ENCODE measurements around the gene ATP13A2.

Gene ATP13A2

DNA sequence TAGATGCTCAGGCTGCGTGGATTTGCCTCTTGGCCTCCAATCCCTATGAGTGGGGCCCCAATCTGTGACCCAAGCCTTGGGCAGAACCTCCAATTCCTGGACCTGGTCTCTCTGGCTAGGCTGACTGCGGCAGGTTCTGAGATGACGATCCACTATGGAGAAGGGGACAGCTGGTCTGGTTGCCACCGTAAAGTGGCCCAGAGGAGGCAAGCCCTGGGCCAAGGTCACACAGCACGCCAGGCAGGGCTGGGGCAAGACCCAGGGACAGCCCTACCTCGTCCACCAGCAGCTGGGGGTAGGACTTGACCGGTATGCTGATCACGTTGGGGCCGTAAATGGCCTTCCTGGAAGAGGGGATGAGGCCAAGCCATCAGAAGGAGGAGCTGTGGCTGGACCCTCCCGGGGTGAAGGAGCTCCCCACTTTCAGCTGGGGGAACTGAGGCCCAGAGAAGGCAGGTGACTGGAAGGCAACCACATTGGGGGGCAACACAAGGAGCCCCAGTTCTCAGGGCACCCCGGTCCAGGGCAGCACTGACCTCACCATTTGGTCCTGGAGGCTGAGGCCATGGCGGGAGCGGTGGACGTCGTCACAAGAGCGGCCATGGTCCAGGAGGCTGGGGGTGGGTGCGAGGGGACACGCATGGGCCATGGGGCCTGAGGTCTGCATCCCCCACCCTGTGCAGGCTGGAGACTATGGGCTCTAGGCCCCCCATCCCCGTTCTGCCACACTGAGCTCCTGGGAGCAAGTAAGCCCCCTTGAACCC, 9.8 kb downstream of the ATP13A2 start:
- DNase-seq (ENCODE audit: low read depth), result no peak

DNA sequence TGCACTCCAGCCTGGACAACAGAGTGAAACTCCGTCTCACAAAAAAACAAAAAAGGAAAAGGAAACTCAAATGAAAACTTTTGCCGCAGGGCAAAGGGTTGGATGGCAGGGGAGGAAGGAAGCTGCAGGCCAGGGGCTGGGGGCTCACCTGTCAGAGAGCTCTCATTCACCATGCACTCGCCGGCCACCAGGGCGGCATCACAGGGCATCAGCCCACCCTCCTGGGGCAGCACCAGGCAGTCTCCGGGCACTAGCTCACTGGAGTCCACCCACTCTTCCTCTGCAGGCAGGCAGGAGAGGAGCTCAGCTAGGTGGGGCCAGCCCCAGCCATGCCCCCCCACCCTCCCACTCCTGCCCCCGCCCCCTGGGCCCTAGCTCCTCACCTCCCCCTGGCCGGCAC, 11.9 kb downstream of the ATP13A2 start:
- no peak for DNase-seq (ENCODE audit: low read depth)

DNA sequence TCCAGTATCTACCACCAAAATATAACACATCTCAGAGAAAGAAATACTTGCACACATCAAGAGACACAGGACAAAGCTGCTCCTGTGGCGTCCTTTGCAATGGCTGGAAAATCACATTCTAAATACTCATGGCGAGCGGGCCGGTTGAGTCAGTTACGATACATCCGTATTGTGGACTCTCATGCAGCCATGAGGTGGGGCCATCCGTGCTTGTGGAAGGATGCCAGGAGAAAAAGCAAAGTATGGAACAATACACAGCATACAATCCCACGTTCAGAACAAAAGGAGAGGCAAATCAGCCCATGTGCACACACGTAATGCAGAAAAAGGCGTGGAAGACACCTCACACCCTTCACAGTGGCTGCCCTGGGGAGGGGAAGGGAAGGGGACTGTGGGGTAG, 13.1 kb downstream of the ATP13A2 start:
- no peak for DNase-seq (ENCODE audit: low read depth)

DNA sequence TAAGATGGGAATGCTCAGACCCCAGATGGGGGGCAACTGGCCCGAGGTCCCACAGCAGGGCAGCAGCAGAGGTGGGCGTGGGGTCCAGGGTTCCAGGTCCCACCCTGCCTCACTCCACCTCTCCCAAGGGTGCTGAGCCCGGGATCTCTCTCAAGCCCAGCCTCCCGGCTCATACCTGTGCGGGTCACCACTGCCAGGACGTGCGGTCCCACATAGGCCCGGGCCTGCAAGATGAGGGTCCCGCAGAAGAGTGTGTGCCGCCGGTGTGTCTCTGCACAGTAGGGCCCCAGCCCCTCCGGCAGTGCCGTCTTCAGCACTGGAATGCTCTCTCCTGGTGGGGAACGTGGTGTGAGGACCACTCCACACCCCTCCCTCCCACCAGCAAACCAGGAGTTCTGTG, 14.9 kb downstream of the ATP13A2 start:
- no peak for DNase-seq (ENCODE audit: low read depth)

DNA sequence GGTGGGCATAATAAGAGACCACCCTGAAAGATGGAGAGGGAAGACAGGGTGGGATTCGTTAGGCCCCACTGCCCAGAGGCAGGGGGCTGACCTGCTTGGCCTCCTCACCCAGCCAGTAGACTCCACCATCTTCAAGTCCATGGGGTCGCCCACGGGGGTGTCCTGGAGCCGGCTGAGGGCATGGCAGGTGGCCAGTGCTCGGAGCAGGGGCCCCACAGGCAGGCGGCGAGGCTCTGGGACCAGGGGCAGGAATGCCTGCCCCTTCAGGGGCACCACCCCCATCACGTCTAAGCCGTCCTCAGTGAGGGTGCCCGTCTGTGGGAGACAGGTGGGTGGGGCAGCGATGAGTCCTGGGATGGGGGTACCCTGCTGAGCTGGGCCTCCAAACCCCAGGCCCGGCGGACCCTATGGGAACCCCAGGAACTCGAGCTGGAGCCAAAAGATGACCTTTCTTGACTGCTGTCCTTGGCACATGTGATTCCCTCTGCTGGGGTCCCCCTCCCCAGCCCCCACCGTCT, 18.1 kb downstream of the ATP13A2 start:
- DNase-seq (ENCODE audit: low read depth), result no peak

DNA sequence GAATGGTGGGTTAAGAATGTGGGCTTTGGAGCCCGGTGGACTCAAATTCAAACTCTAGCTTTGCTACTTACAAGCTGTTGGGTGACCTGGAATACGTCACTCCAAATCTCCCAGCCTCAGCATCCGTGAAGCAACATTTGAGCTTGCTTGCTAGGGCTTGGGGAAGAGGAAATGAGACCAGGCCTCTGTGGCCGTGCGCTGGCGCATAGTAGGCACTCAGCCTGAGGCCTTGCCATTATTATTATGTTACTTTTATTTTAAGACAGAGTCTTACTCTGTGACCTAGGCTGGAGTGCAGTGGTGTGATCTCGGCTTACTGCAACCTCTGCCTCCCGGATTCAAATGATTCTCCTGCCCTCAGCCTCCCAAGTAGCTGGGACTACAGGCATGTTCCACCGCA, 19.1 kb downstream of the ATP13A2 start:
- DNase-seq (ENCODE audit: low read depth), result no peak

DNA sequence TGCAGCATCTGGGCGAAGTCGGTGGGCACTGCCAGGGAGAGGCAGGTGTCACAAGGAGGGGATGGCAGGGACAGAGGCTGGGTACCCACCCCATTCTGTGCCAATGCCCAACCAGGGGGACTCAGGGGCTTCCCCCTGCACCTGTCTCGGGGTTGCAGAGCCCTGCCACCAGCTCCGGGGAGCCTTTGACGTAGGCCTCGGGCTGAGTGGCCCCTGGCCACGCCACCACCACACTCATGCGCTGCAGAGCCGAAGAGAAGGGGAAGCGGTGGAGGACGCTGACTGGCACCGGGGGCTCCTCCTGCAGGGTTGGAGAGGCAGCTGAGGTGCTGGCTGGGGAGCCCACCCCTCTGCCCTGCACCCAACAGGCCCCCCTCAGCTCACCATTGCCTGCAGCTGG, 19.6 kb downstream of the ATP13A2 start:
- DNase-seq (ENCODE audit: low read depth), result no peak

DNA sequence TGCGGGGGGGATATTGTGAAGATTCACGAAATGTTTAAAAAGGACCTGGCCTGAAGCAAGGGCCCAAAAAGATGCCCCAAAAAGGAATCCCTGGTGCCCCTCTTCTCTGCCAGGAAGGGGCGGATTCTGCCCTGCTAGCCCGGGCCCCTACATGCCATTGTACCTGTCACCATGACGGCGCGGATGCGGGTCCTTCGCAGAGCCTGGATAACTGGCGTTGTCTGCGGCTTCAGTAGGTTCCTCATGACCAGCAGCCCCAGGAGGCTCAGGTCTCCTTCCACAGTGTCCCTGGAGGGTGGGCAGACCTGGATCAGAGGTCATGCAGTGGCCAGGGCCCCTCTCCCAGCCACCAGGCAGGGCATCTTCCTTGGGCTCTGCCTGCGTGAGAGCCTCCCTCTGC, 20.2 kb downstream of the ATP13A2 start:
- DNase-seq (ENCODE audit: low read depth), result no peak

DNA sequence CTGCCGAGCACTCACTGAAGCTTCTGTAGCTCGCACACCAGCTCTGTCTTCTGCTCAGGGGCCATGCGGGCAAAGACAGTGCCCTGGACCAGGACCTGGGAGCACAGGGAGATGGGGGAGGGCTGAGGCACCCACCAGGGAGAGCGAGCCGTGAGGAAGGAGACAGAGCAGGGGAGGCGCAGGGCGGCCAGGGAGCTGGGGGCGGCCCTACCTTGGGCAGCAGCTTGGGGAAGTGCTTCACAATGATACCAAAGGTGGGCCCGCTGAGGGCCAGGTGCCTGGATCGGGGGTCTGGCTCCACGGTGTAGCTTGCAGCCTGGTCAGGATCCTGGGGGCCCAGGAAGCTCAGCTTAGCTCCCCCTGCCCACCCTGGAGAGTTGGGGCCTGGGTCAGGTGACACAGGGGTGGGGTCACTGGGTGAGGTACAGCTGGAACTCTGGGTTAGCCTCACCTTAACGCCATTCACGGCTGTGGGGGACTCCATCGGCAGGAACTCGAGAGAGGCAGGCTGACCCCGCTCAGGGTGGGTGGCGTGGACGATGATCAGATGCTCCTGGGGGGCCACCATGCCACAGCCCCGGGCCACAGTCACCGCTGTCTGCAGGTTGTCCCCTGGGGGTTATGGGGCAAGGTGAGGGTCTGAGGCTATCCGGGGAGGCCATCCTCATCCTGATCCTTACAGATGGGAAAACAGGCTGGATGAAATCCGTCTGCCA, 21.9 kb downstream of the ATP13A2 start:
- DNase-seq (ENCODE audit: low read depth), result no peak

DNA sequence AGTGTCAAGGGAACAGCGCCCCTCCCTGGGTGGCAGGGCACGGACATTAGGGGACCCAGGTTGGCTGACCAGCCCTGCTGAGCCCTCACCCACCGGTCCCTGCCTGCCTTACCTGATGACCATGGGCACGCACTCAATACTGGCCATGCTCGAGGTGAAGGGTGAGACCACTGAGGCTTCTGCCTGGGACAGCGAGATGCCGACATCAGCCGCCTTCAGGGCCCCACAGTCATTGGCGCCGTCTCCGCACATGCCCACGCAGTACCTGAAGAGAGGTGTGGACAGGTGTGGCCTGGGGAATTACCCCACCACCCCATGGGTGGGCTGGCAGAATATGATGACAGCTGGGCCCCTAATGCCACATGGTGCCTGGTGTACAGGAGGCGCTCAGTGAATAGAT, 23.5 kb downstream of the ATP13A2 start:
- no peak for DNase-seq (ENCODE audit: low read depth)

DNA sequence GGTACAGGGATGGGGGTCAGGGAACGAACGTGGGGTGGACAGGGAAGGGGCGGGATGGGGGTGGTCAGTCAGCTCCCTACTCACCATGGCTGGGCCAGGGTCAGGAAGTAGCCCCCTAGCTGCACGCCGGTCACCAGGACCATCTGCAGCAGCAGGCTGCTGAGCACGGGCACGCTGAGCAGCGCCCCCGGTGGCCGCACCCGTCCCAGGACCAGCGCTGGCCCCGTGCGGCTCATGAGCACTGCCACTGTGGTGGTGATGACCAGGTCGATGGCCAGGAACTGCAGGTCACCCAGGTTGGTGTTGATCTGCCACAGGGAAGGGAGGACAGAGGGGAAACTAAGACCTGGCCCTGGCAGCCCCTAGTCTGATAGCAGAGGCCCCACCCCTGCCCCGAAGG, 24.8 kb downstream of the ATP13A2 start:
- DNase-seq (ENCODE audit: low read depth), result no peak

DNA sequence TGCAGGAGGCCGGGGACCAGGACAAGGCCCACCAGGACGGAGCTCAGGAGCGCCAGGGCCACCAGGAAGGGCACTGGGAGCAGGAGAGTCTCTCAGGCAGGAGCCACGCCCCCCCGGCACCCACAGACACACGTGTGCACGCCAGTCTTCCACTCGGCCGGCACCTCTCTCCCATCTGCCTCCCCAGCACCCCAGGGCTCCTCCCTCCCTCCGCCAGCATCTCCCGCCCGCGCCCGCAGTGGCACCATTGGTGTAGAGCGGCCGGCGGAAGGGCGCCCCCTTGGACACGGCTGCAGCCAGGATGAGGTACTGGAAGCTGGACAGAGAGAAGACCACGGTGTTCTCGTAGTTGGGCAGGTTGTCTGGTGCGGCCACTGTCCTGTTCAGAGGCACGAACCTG, 25.2 kb downstream of the ATP13A2 start:
- DNase-seq (ENCODE audit: low read depth), result no peak

DNA sequence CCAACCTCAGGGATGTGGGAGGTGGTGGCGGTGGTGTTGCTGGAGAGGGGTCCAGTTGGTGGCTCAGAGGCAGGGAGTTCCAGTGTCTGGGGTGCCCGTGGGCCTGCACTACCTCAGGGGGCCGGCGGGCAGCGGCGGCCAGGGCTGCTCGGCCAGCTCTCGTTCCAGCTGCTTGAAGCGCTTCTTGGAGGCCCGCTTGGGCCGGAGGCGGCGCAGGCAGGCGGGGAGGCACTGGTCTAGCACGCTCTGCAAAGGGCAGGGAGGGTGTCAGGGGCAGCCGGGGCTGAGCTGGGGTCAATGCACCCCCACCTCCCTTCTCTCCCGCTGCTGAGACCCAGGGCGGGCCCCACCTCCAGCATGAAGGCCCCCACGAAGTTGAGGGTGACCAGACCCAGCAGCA, 25.6 kb downstream of the ATP13A2 start:
- DNase-seq (ENCODE audit: low read depth), result no peak

DNA sequence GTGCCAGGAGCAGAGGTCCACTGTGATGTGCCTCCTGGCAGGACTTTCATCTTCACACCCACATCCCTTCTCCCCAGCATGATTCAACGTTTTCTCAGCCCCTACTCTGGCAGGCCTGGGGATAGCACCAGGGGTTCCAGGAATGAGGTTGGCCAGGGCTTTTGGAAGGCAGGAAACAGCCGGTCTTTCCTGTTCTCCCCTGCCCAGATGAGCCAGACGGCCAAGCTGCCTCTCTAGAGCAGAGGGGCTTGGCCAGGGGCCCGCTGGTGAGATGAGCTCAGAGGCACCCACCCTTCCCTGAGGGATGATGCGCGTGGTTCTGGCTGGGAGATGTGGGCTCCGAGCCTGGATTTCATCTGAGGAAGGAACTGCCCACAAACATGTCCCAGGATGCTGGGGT, 27.0 kb downstream of the ATP13A2 start:
- DNase-seq (ENCODE audit: low read depth), result no peak

DNA sequence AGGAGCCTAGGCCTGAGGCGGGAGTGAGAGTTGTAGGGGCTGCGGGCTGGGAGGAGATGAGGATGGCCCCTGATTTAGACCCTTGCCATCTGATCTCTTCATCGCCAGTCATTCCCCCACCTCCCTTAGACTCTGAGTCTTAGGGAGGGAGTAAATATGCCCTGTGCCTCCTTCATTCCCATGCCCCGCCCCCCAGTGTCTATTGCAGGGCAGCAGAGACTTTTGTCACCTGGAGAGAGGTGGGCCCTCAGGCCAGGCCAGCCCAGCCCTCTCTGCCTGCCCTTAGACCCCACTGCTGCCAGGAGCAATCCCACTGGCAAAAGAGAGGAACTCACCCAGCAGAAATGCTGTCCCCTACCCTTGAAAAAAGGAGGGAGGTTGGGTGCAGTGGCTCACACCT, 28.1 kb downstream of the ATP13A2 start:
- DNase-seq (ENCODE audit: low read depth), result no peak

DNA sequence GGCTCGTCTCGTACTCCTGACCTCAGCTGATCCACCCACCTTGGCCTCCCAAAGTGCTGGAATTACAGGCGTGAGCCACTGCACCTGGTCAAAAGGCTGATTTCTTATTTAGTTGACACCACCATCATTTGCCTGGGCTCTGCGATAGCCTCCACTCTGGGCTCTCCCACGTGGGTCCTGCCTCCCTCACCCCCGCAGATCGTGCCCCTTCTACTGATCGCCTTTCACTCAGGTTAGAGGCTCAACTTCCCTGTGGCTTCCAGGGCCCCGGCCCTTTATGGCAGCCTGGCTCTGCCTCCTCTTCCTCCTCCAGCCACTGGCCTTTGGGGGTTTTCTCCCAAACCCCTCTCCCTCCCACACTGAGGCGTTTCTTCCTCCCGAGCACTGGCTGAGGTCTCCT, 28.8 kb downstream of the ATP13A2 start:
- no peak for DNase-seq (ENCODE audit: low read depth)

DNA sequence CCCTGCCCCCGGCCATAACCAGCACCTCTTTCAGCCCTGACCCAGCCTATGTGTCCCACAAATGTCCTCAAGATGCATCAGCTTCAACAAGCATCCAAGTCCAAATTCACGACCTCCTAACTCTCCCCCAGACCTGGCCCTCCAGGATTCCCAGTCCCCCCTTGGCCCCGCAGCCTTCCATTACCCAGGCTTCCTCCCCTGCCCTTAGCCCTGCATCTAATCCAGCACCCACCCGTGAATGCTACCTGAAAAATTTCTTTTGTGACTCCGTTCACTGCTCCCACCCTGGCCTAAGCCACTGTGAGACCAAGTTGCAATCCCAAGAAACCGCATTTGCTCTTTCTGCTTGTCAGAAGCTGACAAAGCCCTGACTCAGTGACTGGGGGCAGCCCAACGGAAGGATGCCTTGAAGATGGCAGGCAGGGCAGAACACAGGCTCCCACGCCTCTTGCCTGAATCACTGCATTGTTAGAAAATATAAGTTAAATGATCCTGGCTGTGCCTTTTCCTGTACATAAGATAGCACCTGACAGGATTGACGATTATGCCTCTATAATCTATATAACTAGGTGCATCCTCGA, 30.4 kb downstream of the ATP13A2 start:
- DNase-seq (ENCODE audit: low read depth), result no peak

DNA sequence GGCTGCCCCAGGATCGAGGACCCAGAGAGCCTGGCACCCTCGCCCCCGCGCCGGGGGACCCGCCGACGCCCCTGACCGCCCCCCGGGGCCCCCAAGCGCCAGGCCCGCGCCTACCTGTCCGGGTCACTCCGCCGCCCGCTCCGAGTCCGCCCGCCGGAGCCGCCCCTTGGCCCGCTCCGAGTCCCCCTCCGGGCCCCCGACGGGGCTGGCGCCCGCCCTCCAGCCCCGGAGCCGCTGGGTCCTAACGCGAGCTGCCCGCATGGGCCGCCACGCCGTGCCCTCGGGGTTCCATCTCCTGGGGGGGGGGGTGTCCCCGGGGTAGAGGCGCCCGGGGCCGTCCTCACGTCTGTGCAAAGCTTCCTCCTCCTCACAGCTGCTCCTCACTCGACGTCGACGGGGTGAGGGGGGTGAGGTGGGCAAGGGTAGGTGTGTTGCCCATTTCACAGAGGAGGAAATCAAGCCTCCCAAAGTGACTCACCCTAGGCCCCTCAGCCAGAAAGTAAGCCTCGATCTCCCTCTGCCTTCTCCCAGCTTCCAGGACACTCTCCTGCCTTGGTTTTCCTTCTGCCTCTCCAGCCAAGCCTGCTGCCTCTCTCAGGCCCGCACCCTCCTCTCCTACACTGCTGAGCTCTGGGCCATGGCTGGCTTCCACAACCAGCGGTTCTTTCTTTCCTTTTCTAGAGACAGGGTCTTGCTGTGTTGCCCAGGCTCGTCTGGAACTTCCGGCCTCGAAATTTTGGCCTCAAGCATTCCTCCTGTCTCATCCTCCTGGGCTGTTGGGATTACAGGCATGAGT, 31.1 kb downstream of the ATP13A2 start, which contains the start of gene MFAP2:
Gene MFAP2, minus strand, starts transcription at position 148 of the 796 bp plus-strand sequence. CDS start 2,347 bp downstream, outside the sequence.
- DNase-seq (ENCODE audit: low read depth), result no peak

DNA sequence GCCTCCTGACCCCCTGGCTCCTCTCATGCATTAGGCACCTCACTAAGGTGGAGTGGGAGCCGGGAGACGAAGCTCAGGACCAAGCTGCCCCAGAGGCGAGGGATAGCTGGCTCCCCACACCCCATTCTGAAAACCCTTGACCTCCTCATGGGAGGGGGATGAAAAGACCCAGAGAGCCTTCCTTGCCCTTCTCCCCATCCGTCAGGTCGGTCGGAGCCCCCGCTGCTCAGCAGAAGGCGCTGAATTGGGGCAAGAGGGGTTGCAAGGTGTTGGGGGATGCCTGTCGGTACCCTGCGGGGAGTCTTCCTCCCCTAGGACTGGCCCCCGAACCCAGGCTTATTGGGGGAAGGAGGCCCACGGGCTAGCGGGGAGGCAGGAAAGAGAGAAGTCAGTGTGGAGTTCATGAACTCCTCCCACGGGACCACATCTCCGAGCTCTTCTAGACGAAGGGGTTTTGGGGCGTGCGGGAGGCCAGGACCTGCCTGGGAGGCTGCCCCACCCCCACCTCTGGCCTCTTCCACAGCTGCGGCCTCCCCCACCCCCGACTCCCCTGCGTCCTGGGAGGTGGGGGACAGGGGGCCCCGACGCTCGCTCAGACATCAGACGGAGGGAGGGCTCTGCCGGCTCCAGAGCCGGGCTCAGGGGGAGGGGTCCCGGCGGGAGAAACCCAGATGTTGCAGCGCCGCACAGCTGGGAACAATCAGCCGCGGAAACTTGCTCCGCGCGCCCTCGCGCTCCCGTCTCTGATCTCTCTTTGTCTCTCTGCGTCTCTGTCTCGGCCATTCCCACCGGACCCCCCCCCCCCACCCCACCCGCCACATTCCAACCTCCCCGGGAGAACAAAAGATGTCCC, 32.0 kb downstream of the ATP13A2 start:
- DNase-seq (ENCODE audit: low read depth), result no peak

DNA sequence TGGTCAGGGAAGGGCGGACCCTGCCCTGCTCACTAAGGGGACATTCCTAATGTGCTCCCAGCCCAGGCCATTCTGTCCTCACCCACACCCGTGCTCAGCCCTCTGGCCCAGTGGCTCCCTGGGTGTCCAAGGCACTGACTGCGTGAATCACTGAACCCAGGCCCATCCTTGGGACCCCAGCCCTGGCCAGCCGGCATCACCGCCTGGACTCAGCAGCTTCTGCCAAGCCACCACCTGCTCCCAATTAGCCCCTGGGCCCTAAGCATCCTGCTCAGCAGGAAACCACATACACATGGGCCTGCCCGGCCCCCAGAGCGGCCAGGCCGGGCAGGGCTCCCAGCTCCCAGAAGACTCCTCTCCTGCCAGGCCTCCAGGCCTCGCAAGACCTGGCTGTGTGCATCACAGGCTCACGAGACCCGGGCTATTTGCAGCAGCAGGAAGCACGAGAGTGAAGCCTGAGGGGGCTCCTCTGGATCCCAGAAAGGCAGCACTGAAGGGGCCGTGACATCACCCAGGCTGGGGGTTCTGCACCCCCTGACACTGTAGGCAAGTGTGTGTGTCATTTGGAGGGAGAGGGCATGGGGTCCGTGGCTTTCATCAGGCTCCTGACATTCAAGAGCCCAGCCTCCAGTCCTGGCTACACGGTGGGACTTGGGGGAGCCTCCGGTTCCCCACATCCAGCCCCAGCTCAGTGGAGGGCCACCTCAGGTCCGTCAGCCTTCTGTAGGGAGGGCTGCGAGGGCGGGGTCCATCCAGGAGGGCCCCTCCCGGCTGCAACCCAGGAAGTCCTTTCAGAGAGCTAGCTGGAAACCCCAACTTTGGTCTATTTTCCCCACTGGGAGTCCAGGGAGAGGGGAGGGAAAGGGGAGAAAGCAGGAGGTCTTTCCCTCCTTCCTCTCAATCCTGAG, 32.9 kb downstream of the ATP13A2 start:
- no peak for DNase-seq (ENCODE audit: low read depth)
